HG03439 (cell line): ENCODE measurements around the gene DLG1.

Experiments used
- ATAC-seq: cut with Tn5 transposase; IDR thresholded peaks from one replicate; pipeline ENCODE4 v1.9.1; 2021; ENCODE audit warnings: mild to moderate bottlenecking, moderate library complexity; ENCODE audit not compliant: unreplicated experiment

DLG1 gene

DNA sequence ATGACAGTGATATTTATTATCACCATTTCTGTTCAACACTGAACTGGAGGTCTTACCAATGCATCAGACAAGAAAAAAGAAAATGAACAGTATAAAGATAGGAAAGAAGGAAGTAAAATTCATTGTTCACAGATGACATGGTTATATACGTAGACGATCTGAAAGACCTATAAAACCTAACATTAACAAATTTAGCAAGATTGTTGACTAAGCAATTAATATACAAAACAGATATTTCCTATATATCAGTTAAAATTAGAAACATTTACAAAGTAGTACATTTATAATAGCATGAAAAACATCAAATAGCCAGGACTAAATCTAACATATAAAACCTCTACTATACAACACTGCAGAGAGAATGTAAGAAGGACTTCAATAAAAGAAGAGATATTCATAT is 176.0 kb downstream of the DLG1 start:
- no peak for ATAC-seq

- no peak for ATAC-seq
Measured at GRCh38 chr3:197117114-197117513, 181.3 kb downstream of the DLG1 start.

- ATAC-seq: no peak
Measured at GRCh38 chr3:197114007-197114406, 184.4 kb downstream of the DLG1 start.

DNA sequence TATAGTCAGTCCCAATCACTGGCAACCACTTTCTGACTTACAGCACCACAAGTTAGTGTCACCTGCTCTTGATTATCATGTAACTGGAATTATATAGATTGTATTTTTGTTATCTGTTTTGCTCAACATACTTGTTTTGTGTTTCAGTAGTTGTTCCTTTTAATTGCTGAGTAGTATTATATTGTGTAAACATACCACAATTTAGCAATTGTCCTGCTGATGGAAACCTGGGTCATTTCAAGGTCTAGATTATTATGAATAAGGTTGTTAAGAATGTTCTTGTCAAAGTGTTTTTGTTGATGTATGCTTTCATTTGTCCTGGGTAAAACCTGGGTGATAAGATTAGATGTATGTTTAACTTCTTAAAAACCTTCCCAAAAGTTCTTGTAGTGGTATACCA is 186.7 kb downstream of the DLG1 start:
- no peak for ATAC-seq

- no peak for ATAC-seq
Measured at GRCh38 chr3:197105786-197106185, 192.6 kb downstream of the DLG1 start.

DNA sequence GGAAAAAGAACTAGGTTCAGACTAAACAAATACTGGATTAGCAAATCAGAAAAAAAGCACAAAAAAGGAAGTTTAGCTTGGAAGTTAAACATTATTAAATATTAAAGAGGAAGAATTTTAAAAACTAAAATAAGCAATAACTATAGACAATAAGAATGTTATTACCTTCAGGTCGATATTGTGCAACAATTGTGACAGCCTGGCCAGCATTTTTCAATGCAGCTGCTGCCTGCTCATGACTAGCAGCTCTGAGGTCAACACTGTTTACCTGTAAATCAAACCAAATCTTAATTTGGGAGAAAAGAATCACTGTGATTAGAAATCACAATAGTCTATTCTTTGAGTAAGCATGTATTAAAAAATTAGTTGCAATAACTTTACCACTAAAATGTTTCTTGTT is 193.7 kb downstream of the DLG1 start:
- no peak for ATAC-seq

- no peak for ATAC-seq
Measured at GRCh38 chr3:197103766-197104165, 194.6 kb downstream of the DLG1 start.

DNA sequence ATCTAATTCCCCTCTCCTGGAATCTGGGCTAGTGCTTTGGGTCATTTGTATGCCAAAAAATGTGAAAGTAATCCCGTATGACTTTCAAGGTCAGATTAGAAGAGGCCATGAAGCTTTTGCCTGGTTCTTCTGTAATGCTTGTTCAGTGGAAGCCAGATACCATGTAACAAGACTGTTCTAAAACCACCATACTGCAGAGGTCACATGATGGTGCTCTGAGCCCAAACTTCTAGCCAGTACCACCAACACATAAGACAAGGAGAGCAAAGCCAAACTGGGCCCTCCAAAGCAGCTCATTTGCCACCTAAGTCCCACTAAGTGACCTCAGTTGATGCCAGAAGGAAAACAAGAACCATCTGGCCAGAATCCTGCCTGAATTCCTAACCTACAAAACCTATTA is 204.5 kb downstream of the DLG1 start:
- ATAC-seq: no peak

GRCh38 chr3:197088370-197088769 is 210.0 kb downstream of the DLG1 start:
- no peak for ATAC-seq

DNA sequence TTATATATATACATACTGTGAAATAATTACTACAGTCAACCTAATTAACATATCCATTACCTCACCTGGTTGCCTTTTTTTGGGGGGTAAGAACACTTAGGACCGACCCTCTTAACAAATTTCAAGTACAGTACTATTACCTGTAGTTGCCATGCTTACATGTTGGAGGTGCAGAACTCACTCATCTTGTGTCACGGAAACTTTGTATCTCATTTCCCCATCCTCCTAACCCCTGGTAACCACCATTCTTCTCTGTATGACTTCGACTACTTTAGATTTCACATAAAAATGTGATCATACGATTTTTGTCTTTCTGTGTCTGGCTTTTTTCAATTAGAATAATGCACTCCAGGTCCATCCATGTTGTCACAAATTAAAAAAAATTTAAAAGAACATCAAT is 213.3 kb downstream of the DLG1 start:
- no peak for ATAC-seq

GRCh38 chr3:197083486-197083885 is 214.9 kb downstream of the DLG1 start:
- ATAC-seq: no peak

DNA sequence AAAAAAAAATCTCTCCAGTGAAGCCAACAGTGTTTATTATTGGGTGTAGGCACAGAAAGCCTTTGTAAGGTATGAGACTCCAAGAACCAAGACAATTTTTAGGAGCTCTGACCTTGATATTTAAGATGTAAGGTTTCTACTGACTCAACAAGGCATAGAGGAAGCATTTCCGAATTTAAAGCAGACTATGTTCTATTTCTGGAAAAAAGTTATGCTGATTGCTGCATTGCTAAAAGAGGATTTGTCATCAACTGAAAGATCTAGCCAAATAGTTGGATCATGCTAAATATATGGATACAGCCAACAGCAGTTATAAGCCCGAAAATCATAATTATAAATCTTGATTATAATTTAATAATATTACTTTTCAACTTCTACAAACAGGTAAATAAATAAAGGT is 215.5 kb downstream of the DLG1 start:
- no peak for ATAC-seq

DNA sequence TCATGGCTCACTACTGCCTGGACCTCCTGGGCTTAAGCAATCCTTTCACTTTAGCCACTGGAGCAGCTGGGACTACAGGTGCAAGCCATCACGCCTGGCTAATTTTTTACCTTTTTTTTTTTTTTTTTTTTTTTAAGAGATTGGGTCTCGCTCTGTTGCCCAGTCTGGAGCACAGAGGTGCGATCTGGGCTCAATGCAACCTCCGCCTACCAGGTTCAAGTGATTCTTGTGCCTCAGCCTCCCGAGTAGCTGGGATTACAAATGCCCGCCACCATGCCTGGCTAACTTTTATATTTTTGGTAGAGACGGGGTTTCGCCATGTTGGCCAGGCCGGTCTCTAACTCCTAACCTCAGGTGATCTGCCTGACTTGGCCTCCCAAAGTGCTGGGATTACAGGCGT is 218.1 kb downstream of the DLG1 start:
- no peak for ATAC-seq

DNA sequence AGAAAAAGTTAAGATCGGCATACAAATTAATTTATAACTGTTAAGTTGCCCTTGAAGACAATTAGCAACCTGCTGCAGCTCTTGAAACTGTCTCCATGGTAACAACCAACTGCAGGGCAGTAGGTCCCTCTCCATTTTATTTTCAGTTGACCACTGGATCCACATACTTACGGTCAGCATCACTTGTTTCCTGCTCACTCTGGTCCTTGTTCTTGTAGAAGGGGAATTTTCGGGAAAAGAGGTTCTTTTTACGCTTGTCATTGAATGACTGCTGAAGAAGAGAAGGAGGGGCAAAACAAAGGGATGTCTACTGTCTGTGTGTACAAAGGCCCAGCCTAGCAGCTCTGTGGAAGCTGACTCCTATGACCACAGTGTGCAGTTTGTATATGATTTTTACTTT is 222.0 kb downstream of the DLG1 start:
- no peak for ATAC-seq

DNA sequence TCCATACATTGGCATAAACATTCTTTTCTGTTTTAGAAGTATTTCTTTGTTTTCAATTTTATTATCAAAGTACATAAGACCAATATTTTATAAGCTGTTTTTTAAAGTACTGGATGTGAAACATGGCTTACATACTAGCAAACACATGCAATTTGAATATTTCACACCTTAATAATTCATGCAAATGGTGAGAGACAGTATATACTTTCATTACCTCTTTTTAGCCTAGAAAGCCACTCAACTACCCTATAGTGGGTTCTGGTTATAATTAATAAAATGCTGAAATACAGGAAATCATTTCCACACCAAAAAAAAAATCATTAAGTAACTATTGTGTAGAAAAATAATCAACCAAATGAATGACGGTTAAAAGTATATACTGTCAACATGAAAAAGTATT is 230.3 kb downstream of the DLG1 start:
- no peak for ATAC-seq

DNA sequence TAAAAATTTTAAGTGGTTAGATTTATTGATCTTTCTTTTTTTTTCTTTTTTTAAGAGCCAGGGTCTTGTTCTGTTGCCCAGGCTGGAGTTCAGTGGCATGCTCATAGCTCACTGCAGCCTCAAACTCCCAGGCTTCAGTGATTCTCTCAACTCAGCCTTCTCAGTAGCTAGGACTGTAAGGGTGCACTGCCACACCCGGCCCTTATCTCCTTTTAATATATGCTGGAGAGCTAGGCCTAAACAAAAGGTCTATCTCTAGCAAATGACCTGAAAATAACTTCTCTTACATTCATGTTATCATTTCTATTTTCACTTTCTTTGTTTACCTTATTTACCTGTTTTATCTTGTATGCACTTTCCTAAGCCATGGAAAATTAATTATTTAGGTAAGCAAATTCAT is 233.6 kb downstream of the DLG1 start:
- ATAC-seq: no peak

GRCh38 chr3:197062446-197062845 is 236.0 kb downstream of the DLG1 start:
- no peak for ATAC-seq

DNA sequence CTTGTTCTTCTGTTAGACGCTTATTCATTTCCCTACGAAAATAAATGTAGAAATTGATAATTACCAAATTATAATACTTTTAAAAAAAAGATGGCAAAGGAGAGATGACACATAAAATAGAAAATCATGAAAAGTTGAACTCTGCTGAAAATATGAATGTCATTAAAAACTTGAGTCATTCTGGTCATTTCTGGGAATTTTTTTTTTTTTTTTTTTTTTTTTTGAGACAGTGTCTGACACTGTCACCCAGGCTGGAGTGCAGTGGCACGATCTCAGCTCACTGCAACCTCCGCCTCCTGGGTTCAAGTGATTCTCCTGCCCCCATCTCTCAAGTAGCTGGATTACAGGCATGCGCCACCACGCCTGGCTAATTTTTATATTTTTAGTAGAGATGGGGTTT is 246.8 kb downstream of the DLG1 start:
- peak; percentile 4 for ATAC-seq

DNA sequence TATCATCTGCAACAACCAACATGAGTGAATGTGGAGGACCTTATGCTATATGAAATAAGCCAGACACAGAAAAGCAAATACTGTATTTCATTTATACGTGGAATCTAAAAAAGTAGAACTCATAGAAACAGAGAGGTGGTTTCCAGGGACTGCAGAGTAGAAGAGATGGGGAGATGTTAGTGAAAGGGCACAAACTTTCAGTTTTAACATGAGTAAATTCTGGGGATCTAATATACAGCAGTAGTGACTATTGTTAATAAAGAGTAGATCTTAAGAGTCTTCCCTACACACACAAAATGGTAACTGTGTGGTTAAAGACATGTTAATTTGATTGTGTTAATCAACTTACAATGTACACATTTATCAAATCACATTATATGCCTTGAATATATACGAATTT is 247.9 kb downstream of the DLG1 start:
- ATAC-seq: no peak

- ATAC-seq: no peak
Measured at GRCh38 chr3:197042539-197042938, 255.9 kb downstream of the DLG1 start.

DNA sequence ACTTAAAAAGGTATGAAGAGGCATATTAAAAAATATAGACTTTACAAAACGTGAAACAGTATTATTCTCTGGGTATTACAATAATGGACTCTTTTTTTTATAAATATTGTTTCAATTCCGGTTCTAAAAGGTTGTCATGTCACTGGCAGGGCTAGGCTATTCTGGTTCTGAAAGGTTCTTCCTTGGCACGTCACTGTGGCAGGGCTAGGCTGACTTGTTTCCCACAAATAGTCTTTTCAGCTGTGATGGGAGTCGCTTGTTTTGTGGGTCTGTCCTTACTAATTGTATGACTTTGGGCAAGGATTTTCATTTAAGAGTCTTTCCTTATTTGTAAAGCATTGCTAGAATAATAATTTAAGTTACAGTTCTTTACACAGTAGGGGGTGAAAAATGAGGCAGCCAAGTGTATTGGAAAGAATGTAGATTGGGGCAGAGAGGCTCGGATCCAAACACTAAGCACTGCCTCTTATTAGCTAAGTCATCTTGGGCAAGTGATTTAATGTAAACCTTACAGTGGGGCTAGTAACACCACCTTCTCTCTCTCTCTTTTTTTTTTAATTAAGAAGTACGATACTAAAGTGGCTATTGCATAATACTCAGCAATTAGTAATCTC is 256.4 kb downstream of the DLG1 start:
- ATAC-seq: no peak

DNA sequence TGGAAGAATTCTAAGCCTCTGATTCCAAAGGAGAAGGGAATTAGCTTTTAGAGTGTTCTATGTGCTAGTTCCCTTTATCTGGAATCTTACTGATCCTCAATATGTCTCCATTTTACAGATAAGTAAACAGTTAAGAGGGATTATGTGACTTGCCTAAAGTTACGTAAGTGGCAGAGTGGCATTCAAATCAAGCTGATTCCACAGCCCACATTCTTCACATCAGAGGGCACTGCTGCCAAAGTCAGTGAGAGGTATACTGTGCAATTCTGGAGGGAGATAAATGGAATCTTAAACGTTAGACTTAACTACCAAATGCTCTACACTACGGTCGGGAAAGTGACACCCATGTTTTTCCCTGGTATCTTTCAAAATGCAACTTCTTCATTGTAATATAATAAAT is 257.8 kb downstream of the DLG1 start:
- no peak for ATAC-seq

GRCh38 chr3:197038679-197039462 is 259.5 kb downstream of the DLG1 start:
- no peak for ATAC-seq
